A673 (cell line): Measurements from ENCODE around the gene DUSP8. TPM values are rescaled to one million over a fixed set of nuclear protein-coding genes. Genes with fewer than 3 reads are reported as not detected.

Source experiments
- BruUV-seq: library from RNA; stranded (reverse); fragments of 400-500 nt; replicated peaks from 2 replicates; lab custom pipeline; 2021; lab: Mats Ljungman, UMichigan
- CTCF ChIA-PET: fragments of 300-600 bp; sonication (Branson Sonifier 250); formaldehyde crosslinking; loops from one replicate; lab custom pipeline; 2022; ENCODE audit warnings: antibody characterized with exemption; lab: Charles Lee
- POLR2A ChIA-PET: fragments of 300-600 bp; sonication (Branson Sonifier 250); formaldehyde crosslinking; loops from one replicate; lab custom pipeline; 2022; ENCODE audit warnings: antibody characterized with exemption; ENCODE audit not compliant: low non-redundant PET; lab: Charles Lee
- DNase-seq: peaks from one replicate; pipeline ENCODE4 v3.0.0-alpha.2; 2015; ENCODE audit warnings: low spot score
- H3K27ac ChIP-seq: fragments of 200-600 bp; sonication (generic); 2 replicates; pipeline ENCODE4 v1.5.1; 2016; ENCODE audit warnings: mixed run types, low read depth, mild to moderate bottlenecking, mixed read lengths, antibody characterized with exemption, low read length; ENCODE audit not compliant: poor library complexity, severe bottlenecking
- H3K27me3 ChIP-seq: fragments of 200-600 bp; sonication (generic); replicated peaks from 2 replicates; pipeline ENCODE4 v1.6.1; 2017; ENCODE audit warnings: mixed run types, low read depth, mild to moderate bottlenecking, mixed read lengths, antibody characterized with exemption, low read length; ENCODE audit not compliant: insufficient read depth, poor library complexity
- H3K36me3 ChIP-seq: fragments of 200-600 bp; sonication (generic); 2 replicates; pipeline ENCODE4 v1.6.1; 2016; ENCODE audit warnings: mixed run types, mild to moderate bottlenecking, mixed read lengths, antibody characterized with exemption, low read length; ENCODE audit not compliant: insufficient read depth, poor library complexity, severe bottlenecking
- H3K4me1 ChIP-seq: fragments of 200-600 bp; sonication (generic); 2 replicates; pipeline ENCODE4 v1.6.1; 2017; ENCODE audit warnings: mixed run types, mild to moderate bottlenecking, mixed read lengths, antibody characterized with exemption, low read length; ENCODE audit not compliant: insufficient read depth, poor library complexity, severe bottlenecking
- H3K4me3 ChIP-seq: fragments of 200-600 bp; sonication (generic); 2 replicates; pipeline ENCODE4 v1.5.1; 2016; ENCODE audit warnings: low read depth, mixed run types, mild to moderate bottlenecking, mixed read lengths, low read length; ENCODE audit not compliant: poor library complexity, severe bottlenecking
- H3K9me3 ChIP-seq: fragments of 200-600 bp; sonication (generic); 2 replicates; pipeline ENCODE4 v1.6.1; 2016; ENCODE audit warnings: mixed run types, low read depth, mild to moderate bottlenecking, mixed read lengths, antibody characterized with exemption, low read length; ENCODE audit not compliant: poor library complexity, severe bottlenecking
- EZH2 ChIP-seq: fragments of 200-600 bp; sonication (generic); IDR thresholded peaks from 2 replicates; pipeline ENCODE4 v1.6.1; 2017; ENCODE audit warnings: borderline replicate concordance, low read depth, mild to moderate bottlenecking, mixed read lengths, antibody characterized with exemption, low read length; ENCODE audit not compliant: poor library complexity, severe bottlenecking
- intact Hi-C: fragments of 100-400 bp; cut with micrococcal nuclease; formaldehyde crosslinking; loops from one replicate; pipeline ENCODE4 v1.10.0; 2022; ENCODE audit not compliant: unreplicated experiment
- total RNA-seq: library from RNA; stranded (reverse); gene quantifications from 2 replicates; pipeline ENCODE4 v1.2.3, GENCODE V29; 2021
- TF ChIP-seq, protein P1 (sequence below): fragments of 300-800, 200-600 bp; sonication (generic); conservative IDR thresholded peaks from 2 replicates; pipeline ENCODE4 v1.5.1; 2017; ENCODE audit warnings: low read depth, mild to moderate bottlenecking, antibody characterized with exemption, low read length, moderate library complexity, mixed read lengths

Gene DUSP8
- total RNA-seq, 1 experiment from 2014 or later: 1.9 TPM

- Histone ChIP-seq H3K27ac (no peak overlapping the region), H3K27me3 (no peaks in the 10 kb centered on the region), H3K36me3 (no peaks in the 10 kb centered on the region), H3K4me3 (no peak overlapping the region), H3K9me3 (no peaks in the 10 kb centered on the region), H3K4me1 (no peaks in the 10 kb centered on the region)
- POLR2A ChIA-PET: no interaction called here
- no TSS peak for BruUV-seq
- TF ChIP-seq EZH2: no peak
- TF ChIP-seq, protein P1, sequence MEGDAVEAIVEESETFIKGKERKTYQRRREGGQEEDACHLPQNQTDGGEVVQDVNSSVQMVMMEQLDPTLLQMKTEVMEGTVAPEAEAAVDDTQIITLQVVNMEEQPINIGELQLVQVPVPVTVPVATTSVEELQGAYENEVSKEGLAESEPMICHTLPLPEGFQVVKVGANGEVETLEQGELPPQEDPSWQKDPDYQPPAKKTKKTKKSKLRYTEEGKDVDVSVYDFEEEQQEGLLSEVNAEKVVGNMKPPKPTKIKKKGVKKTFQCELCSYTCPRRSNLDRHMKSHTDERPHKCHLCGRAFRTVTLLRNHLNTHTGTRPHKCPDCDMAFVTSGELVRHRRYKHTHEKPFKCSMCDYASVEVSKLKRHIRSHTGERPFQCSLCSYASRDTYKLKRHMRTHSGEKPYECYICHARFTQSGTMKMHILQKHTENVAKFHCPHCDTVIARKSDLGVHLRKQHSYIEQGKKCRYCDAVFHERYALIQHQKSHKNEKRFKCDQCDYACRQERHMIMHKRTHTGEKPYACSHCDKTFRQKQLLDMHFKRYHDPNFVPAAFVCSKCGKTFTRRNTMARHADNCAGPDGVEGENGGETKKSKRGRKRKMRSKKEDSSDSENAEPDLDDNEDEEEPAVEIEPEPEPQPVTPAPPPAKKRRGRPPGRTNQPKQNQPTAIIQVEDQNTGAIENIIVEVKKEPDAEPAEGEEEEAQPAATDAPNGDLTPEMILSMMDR: no peak
- intact Hi-C loops: no loop called here
- CTCF ChIA-PET: interaction anchor here (1.2 kb wide), 1 partner anchor 13 kb away, joined by 4 read pairs; no protein-coding TSS in a partner anchor
- no peak for DNase-seq
These were observed 12.7 kb downstream of the DUSP8 start for GRCh38 chr11:1559111-1559951.

DNA sequence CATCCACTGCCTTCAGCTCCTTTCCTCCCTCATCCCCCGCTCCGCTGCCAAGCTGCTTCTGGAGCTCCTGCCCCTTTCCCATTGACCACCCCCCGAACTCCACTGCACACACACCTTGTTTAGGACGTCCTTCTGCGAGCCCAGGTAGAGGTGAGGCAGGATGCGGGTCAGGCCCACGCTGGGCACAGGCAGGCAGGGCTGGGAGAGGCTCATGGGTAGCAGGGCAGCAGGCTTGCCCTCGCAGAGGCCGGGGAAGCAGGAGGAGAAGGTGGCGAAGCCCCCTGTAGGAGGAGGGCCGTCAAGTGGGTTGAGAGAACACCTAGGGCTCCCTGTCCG lies 13.3 kb downstream of the DUSP8 start:
- Histone ChIP-seq H3K4me1 (no peaks in the 10 kb centered on the region), H3K36me3 (no peaks in the 10 kb centered on the region), H3K27ac (no peak overlapping the region), H3K4me3 (no peak overlapping the region), H3K9me3 (no peaks in the 10 kb centered on the region), H3K27me3 (no peaks in the 10 kb centered on the region)
- ChIA-PET CTCF (interaction anchor here (1.2 kb wide), 1 partner anchor 12 kb away, joined by 4 read pairs; no protein-coding TSS in a partner anchor), POLR2A (no interaction called here)
- TF ChIP-seq, protein P1: no peak
- TF ChIP-seq EZH2: no peak
- no TSS peak for BruUV-seq
- DNase-seq: no peak
- intact Hi-C loops: no loop called here

- TF ChIP-seq, protein P1: no peak
- no peak for TF ChIP-seq EZH2
- H3K9me3 ChIP-seq: no peaks in the 10 kb centered on the region
- POLR2A ChIA-PET: no interaction called here
- H3K36me3 ChIP-seq: no peaks in the 10 kb centered on the region
- no peaks in the 10 kb centered on the region for H3K4me1 ChIP-seq
- CTCF ChIA-PET: interaction anchor here (1.2 kb wide), 1 partner anchor 11 kb away, joined by 4 read pairs; no protein-coding TSS in a partner anchor
- no peaks in the 10 kb centered on the region for H3K27me3 ChIP-seq
- no peak overlapping the region for H3K4me3 ChIP-seq
- no TSS peak for BruUV-seq
- intact Hi-C loops: no loop called here
- DNase-seq: no peak
- no peak overlapping the region for H3K27ac ChIP-seq
These were observed 13.9 kb downstream of the DUSP8 start for GRCh38 chr11:1557904-1558774.
